ENCODE results near the gene RHBDL1.

GRCh38 chr16:629185-629832 is 46.2 kb upstream of the RHBDL1 start:
- TF ChIP-seq CTCF (IDR thresholded peaks at IDR 0.05) (no peak), POLR2A (IDR thresholded peaks at IDR 0.05) (no peak)

Data from vagina (tissue), 2 donors.